SK-N-DZ (cell line): Measurements from ENCODE around the gene GOLGB1. TPM values are rescaled to one million over a fixed set of nuclear protein-coding genes. Genes with fewer than 3 reads are reported as not detected.
"Not testable (repeated sequence)": the region's sequence is repeated elsewhere in the genome, so short reads cannot be mapped to it uniquely, and the experiment has no call there.

ENCODE experiments used
- DNase-seq: peaks from one replicate; pipeline ENCODE4 v3.0.0-alpha.2; 2015; ENCODE audit warnings: low spot score
- polyA plus RNA-seq, 2 experiments: library from polyadenylated mRNA; depleted of rRNA; stranded (reverse); fragments of >200 nt; gene quantifications; 2 replicates each; pipeline ENCODE4 v1.2.3, GENCODE V29; 2014

GOLGB1 gene, protein sequence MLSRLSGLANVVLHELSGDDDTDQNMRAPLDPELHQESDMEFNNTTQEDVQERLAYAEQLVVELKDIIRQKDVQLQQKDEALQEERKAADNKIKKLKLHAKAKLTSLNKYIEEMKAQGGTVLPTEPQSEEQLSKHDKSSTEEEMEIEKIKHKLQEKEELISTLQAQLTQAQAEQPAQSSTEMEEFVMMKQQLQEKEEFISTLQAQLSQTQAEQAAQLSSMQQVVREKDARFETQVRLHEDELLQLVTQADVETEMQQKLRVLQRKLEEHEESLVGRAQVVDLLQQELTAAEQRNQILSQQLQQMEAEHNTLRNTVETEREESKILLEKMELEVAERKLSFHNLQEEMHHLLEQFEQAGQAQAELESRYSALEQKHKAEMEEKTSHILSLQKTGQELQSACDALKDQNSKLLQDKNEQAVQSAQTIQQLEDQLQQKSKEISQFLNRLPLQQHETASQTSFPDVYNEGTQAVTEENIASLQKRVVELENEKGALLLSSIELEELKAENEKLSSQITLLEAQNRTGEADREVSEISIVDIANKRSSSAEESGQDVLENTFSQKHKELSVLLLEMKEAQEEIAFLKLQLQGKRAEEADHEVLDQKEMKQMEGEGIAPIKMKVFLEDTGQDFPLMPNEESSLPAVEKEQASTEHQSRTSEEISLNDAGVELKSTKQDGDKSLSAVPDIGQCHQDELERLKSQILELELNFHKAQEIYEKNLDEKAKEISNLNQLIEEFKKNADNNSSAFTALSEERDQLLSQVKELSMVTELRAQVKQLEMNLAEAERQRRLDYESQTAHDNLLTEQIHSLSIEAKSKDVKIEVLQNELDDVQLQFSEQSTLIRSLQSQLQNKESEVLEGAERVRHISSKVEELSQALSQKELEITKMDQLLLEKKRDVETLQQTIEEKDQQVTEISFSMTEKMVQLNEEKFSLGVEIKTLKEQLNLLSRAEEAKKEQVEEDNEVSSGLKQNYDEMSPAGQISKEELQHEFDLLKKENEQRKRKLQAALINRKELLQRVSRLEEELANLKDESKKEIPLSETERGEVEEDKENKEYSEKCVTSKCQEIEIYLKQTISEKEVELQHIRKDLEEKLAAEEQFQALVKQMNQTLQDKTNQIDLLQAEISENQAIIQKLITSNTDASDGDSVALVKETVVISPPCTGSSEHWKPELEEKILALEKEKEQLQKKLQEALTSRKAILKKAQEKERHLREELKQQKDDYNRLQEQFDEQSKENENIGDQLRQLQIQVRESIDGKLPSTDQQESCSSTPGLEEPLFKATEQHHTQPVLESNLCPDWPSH (N-terminal part only)
- polyA plus RNA-seq (2014; cell fraction: cytosol; rRNA removed) = 7.6 and 8.2 TPM in 2 replicates
- polyA plus RNA-seq (2014; cell fraction: nucleus; rRNA removed) = 11.2 and 14.5 TPM in 2 replicates

DNA sequence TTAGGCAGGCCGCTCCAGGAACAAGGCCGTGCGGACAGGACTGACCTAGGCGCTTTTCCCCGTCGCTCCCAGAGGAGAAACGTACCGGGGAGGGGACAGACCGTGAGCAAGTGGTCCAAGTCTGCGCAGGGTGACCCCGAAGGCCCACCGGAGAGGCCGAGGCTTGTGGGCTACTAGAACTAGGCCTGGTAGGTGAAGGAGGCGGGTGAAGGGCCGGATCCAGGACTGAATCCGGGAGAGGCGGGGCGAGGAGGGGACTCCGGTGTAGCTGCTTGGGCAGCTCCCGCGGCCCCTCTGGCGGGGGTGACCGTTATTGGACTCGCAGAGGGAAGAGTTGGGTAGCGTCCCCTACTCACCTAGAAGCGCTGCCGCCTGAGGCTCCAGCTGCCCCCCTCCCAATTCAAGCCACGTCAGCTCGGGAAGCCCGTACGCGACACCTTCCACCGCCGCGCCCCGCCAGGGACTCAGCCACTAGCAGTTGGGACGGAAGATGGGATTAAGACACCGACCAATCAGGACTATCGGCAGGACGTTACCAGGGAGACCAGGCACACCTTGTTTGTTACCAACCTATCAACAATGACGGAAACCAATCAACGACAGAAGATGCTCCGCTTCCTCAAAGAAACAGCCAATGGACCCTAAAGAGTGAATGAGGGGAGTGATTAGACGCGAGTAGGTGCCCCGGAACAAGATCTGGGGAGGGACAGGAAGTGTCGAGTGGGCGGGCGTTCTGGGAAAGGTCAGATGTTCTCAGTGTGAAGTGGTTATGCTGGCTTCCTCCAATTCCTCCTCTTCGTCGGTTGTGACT is at the start of gene GOLGB1:
GOLGB1 (minus strand) TSS at position 466 of the 811 bp plus-strand sequence. CDS start 18,770 bp downstream, outside the sequence.
- DNase-seq = peak; percentile 99

DNA sequence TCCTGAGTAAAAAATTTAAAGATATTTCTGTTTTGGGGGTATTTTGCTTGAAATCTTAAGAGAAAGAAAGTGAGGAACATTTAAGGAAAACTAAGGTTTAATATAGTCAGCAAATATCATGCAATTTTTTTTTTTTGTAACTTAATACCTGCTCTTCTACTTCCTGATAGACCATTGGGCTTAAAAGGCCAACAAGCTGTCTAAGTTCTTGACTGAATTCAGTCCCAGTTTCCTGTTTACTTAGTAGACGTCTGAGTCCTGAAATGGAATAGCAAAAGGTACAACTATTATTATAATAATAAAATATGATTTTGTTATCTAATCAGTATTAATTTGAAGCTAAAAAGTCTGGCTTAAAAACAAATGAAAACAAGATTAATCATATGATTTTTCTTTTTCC is 47.4 kb upstream of the GOLGB1 start:
- DNase-seq = no peak

- no peak for DNase-seq
These were observed 44.9 kb upstream of the GOLGB1 start for GRCh38 chr3:121794264-121794983.

DNA sequence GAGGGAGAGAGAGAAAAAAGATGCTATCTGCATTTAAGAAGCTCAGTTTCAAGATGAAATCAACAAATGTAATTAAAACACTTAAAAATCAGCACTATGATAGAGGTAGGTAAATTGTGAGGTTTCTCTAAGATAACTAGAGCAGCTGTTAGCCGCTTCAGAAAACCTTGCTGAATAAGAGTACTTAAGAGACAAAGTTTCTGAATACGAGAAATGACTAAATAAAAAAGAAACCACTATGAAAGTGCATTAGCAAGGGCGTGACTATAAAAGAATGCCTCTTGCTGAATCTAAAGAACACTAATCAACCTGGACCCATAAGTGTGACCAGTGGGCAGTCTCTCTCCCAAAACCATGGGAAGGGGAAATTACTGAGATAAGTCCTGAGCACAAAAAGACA is 43.5 kb upstream of the GOLGB1 start:
- DNase-seq = no peak

- DNase-seq = no peak
These were observed 36.9 kb upstream of the GOLGB1 start for GRCh38 chr3:121786485-121786884.

- not testable (repeated sequence) for DNase-seq
These were observed 33.2 kb upstream of the GOLGB1 start for GRCh38 chr3:121782784-121783183.

DNA sequence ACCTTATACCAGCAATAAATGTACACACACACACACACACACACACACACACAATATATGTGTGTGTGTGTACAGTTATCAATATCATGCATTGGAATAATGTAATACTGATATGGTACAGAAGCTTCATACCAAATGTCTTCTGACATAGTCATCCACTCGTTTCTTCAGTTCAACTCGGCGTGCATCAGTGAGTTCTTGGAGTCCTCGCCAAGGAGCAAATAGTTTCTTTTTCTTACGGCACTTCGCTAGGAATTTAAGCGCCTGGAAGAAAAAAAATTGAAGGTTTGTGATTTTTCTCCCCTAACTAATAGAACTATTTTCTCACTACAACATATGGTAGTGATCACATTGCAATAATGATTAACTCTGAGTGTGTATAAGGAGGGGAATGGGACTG is 32.1 kb upstream of the GOLGB1 start:
- no peak for DNase-seq

GRCh38 chr3:121775095-121775494 is 25.6 kb upstream of the GOLGB1 start:
- not testable (repeated sequence) for DNase-seq

- DNase-seq = no peak
These were observed 19.7 kb upstream of the GOLGB1 start for GRCh38 chr3:121769246-121769645.

- no peak for DNase-seq
These were observed 18.9 kb upstream of the GOLGB1 start for GRCh38 chr3:121768452-121768851.

GRCh38 chr3:121759541-121760202 is 10.1 kb upstream of the GOLGB1 start:
- DNase-seq = no peak

GRCh38 chr3:121758727-121759450 is 9.3 kb upstream of the GOLGB1 start:
- DNase-seq = no peak

DNA sequence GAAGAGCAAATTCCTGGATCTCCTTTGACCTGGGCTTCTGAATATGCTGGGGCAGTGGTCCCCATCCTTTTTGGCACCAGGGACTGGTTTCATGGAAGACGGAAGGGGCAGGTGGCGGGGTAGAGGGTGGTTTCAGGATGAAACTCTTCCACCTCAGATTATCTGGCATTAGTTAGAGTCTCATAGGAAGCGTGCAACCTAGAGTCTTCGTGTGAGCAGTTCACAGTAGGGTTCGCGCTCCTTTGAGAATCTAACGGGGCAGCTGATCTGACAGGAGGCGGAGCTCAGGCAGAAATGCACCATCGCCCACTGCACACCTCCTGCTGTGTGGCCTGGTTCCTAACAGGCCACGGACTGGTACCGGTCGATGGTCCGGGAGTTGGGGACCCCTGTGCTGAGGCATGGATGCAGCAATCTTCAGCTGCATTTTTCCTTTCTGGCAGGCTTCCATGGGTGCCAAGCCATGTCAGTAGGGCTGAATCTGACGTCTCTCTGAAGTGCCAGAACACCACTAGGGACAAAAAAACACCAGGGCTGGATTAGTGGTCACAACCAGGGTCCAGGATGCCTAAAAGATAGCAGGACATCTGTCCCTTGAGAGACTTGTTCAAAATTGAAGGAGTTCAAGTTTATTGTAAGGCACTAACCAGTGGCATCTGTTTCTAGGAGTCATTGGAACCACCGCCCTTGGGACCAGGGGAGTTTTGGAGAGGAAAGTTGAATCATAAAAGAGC is 8.4 kb upstream of the GOLGB1 start:
- DNase-seq = no peak

DNA sequence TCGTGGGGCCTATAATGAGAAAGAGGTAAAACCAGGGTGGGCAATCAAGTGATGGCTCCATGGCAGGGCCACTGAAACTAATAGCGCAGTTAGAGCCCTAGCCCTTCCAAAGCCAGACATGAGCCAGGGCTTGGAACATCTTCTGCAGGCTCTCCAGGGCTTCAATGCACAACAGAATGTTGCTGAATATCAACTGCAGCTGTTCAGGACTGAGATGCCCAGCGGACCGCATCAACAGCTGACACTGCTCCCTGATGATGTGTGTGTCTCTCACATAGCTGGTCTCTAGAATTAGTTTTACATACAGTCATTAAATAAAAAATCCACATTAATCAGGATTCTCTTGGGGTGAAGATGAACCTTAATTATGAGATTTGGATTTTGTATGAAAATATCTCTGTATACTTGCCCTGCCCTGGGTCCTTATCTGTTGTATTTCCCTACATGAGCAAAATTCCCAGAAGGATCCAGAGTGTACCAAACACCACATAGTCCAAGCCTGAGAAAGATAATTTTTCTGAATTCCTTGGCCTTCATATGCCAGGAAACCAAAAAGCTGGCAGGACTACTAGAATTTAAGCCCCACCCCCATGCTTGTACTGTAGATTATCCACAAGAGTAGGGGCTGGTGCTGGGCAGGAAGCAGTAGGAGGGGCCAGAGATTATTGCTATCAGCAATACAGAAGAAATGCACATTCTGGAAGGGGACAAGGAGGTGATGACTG is 7.7 kb upstream of the GOLGB1 start:
- DNase-seq = no peak

DNA sequence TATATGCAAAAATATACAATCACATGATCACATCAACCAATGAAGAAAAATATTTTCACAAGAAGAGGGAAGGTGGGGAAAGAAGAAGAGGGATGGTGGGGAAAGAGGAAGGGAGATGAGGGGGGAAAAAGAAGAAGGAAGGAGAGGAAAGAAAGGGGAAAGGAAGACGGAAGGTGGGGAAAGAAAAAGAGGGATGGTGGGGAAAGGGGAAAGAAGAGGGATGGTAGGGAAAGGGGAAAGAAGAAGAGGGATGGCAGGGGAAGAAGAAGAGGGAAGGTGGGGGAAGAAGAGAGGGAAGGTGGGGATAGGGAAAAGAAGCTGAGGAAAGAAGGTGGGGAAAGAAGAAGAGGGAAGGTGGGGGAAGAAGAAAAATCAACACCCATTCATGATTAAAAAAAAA is 3.2 kb upstream of the GOLGB1 start:
- DNase-seq = no peak

DNA sequence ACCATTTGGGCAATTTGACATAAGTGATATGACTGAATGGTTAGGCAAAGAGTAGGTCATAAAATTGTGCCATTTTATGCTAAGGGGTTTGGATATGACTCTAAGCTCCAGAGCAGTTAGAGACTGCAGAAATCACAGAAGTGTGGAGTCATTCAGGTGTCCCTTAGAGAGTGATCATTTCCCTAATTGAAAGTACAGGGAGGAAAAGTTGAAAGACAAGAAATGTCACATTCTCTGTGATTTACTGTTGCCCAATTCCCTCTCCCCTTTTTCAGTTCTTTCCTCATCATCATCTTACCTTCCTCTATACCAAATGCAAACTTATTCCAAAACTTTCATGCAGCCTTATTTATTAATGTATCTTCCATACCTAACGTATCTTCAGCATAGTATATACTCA is 2.7 kb upstream of the GOLGB1 start:
- DNase-seq = no peak

- DNase-seq = no peak
These were observed 510 bp upstream of the GOLGB1 start for GRCh38 chr3:121750087-121750415.
